PFSK-1 (cell line): ENCODE results near the gene TWF2.

Experiments
- FOXP2 ChIP-seq: optimal IDR thresholded peaks from 2 replicates; pipeline ENCODE3; 2011; ENCODE audit warnings: borderline replicate concordance, control low read depth, inconsistent platforms; ENCODE audit not compliant: insufficient read depth; ENCODE audit errors: extremely low read length, extremely low read depth
- POLR2AphosphoS5 ChIP-seq: IDR thresholded peaks from 2 replicates; pipeline ENCODE4 v1.6.1; 2012; ENCODE audit warnings: low read depth, mild to moderate bottlenecking, control low read depth, low read length, moderate library complexity
- REST ChIP-seq, 2 experiments: IDR thresholded peaks; 2 replicates each; pipeline versions ENCODE4 v1.6.1 to v1.8.0; 2011 to 2012; ENCODE audit warnings: low read depth in 2 of 2, low read length in 2 of 2, control low read depth in 1 of 2, inconsistent platforms in 1 of 2, mild to moderate bottlenecking in 1 of 2, moderate library complexity in 1 of 2; ENCODE audit not compliant: insufficient read depth in 1 of 2
- SIN3A ChIP-seq: IDR thresholded peaks from 2 replicates; pipeline ENCODE4 v1.6.1; 2012; ENCODE audit warnings: mild to moderate bottlenecking, low read length, moderate library complexity, borderline replicate concordance; ENCODE audit not compliant: insufficient read depth
- TAF1 ChIP-seq: IDR thresholded peaks from 2 replicates; pipeline ENCODE4 v1.6.1; 2012; ENCODE audit warnings: low read length, control low read depth, borderline replicate concordance; ENCODE audit not compliant: insufficient read depth

TWF2 gene

GRCh38 chr3:52221141-52221562 is 17.8 kb downstream of the TWF2 start:
- TF ChIP-seq FOXP2: no peak
- TF ChIP-seq POLR2AphosphoS5: no peak
- no peak for TF ChIP-seq SIN3A
- TF ChIP-seq REST (IDR thresholded peaks at IDR 0.05; ENCODE audit: insufficient read depth in 1 of 2, low read depth in 2 of 2, low read length in 2 of 2): no peak
- no peak for TF ChIP-seq TAF1

GRCh38 chr3:52220380-52221026 is 18.5 kb downstream of the TWF2 start:
- TF ChIP-seq TAF1 (no peak), FOXP2 (no peak), REST (IDR thresholded peaks at IDR 0.05; ENCODE audit: insufficient read depth in 1 of 2, low read depth in 2 of 2, low read length in 2 of 2) (no peak), POLR2AphosphoS5 (no peak), SIN3A (no peak)

GRCh38 chr3:52218937-52219650 is 19.9 kb downstream of the TWF2 start:
- peak in 1 of 2 experiments; percentile 43; a peak in 1 of 4 replicates for TF ChIP-seq REST (IDR thresholded peaks at IDR 0.05; ENCODE audit: insufficient read depth in 1 of 2, low read depth in 2 of 2, low read length in 2 of 2)
- TF ChIP-seq TAF1: peak; percentile 65; the same call in 1 of the 2 replicates
- 0 out of 2 replicates have a peak, but pooled peaks have one; percentile 31 for TF ChIP-seq SIN3A
- TF ChIP-seq FOXP2: no peak
- TF ChIP-seq POLR2AphosphoS5: peak; percentile 52; the same call in 1 of the 2 replicates

GRCh38 chr3:52218454-52218853 is 20.5 kb downstream of the TWF2 start:
- TF ChIP-seq TAF1 (no peak), SIN3A (no peak), POLR2AphosphoS5 (no peak), FOXP2 (no peak), REST (IDR thresholded peaks at IDR 0.05; ENCODE audit: insufficient read depth in 1 of 2, low read depth in 2 of 2, low read length in 2 of 2) (no peak)
